ENCODE data around the gene CHD2.
A peak's percentile ranks its signal among the peaks of the same experiment; 100 is the strongest.
"Not testable (repeated sequence)": the region's sequence is repeated elsewhere in the genome, so short reads cannot be mapped to it uniquely, and the experiment has no call there.

The CHD2 gene

GRCh38 chr15:93035953-93036810 lies 136.1 kb downstream of the CHD2 start:
- peak; percentile 87 for DNase-seq (ENCODE audit: low spot score)

DNA sequence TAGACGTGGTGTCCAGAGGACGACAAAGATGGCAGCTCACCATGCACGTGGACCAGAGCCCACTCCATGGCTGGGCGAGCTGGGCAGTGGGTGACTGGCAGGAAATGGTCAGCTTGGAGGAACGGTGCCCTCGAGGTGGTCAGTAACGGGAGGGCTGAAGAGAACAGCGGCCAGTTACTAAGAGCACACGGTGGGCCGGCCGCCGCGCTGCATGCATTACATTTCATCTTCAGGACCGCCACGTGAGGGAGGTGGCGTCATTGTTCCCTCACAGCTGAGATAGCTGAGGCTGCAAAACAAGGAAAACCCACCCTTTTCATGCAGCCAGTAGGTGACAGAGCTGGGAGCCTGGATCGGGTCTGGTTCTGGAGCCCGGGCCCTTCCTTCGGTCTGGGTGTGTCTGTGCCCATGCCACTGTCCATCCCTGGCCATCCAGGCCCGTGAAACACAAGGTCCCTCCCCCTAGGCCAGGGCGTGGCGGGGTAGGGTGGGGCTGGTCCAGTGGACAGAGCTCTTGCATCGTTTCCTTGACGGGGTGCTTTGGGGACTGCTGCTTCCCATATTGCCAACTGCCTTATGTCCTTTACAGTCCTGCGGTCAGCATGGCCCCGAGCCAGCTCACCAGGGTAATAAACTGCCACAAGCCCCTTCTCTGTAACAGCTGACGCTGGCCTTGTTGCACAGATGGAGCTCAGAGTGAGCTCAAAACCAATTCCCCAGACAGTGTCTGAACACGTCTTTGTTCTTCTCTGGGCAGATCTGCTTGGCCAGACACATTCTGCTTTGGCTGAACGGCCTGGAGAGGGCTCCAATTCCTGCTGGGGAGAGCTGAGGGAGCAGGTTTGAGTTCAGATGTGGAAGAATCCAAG lies 137.1 kb downstream of the CHD2 start:
- peak; percentile 23 for DNase-seq (ENCODE audit: low spot score)

DNA sequence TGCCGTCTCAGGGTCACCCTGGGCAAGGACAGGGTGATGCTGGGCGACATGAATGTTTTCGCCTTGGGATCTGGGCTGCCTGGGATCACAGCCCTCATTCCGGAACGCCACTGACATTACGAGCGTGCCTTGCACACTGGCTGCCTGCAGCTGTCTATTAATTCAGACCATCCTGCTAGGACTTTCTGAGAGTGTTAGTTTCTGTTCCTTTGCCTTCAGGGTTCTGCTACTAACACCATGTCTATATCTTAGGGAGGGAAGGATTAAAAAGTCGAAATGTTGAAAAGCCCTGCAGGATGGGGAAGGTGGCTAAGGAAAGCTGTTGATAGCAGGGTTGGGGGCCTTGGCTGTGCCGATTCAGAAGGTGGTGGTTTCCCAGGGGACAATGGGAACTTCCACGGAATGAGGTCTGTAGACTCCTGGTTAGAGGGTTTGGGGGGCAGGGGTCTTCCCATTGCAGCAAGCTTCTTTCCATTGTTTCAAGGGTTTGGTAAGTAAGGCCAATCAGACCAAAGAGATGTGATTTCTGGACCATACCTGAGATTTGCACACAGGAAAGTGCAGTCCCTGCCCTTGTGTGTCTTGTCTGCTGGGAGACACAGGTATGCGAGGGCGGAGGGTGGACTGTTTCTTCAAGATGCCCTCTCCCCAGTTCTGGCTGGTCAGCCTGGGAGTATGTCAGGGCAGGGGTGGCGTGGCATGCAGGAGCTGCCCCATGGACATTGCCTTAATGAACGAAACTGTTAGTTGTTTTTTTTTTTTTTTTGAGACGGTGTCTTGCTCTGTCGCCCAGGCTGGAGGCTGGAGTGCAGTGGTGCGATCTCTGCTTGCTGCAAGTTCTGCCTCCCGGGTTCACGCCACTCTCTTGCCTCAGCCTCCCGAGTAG lies 137.9 kb downstream of the CHD2 start:
- peak; percentile 6 for DNase-seq (ENCODE audit: low spot score)

DNA sequence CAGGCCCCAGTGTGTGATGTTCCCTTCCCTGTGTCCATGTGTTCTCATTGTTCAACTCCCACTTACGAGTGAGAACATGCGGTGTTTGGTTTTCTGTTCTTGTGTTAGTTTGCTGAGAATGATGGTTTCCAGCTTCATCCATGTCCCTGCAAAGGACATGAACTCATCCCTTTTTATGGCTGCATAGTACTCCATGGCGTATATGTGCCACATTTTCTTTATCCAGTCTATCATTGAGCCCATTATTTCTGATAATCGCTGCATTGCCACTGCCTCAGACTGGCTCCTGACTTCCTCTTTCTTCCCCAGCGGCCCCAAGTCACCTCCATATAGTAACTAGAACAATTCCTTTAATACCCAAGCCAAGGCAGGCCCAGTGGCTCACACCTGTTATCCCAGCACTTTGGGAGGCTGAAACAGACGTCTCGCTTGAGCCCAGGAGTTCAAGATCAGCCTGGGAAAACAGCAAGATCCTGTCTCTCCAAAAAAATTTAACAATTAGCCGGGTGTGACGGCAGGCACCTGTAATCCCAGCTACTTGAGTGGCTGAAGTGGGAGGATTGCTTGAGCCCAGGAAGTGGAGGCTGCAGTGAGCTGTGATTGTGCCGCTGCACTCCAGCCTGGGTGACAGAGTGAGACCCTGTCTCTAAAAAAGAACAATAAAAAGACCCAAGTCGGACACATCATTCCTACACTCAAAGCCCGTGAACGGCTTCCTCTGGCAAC lies 139.6 kb downstream of the CHD2 start:
- not testable (repeated sequence) for DNase-seq (ENCODE audit: low spot score)

DNA sequence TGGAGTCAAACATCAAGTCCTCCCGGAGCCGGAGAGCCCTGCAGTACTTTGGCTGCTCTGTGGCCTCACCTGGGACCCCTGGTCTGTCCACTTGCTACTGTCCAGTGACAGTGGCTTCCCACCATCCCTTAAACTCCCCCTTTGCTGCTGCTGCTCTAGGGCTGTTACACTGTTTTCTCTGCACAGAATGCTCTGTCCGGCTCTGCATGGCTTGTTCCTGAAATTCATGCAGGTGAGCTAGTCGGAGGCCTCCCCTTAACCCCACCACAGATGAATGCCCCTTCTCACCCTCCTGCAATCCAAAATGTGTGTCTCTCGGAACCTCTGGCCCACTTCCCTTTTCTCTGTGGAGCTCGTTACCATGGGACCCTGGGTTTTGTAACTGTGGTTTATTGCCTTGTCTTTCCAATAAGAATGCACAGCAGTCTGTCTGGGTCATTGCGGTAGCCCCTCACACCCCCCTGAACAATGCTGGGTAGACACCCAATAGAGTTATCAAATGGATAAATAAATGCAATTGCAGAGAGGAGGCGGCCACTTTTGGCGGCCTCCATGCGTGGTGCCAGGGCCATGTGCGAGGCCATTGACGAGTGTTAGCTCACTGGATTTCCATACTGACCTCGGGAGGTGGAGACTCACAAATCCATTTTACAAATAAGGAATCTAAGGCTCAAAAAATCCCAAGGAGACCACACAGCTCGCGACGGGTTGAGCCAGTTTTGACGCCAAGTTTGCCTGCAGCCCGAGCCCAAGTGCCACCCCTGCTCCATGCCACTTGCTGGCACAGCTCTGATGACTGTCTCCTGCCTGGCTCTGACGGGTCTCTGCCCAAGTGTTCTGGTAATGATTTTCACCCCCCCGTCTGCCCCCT lies 140.4 kb downstream of the CHD2 start:
- DNase-seq (ENCODE audit: low spot score), result no peak

GRCh38 chr15:93041159-93041547 lies 141.0 kb downstream of the CHD2 start:
- DNase-seq (ENCODE audit: low spot score), result no peak

GRCh38 chr15:93042211-93042610 lies 142.1 kb downstream of the CHD2 start:
- no peak for DNase-seq (ENCODE audit: low spot score)

- no peak for DNase-seq (ENCODE audit: low spot score)
Observed at GRCh38 chr15:93042691-93043378, 142.7 kb downstream of the CHD2 start.

DNA sequence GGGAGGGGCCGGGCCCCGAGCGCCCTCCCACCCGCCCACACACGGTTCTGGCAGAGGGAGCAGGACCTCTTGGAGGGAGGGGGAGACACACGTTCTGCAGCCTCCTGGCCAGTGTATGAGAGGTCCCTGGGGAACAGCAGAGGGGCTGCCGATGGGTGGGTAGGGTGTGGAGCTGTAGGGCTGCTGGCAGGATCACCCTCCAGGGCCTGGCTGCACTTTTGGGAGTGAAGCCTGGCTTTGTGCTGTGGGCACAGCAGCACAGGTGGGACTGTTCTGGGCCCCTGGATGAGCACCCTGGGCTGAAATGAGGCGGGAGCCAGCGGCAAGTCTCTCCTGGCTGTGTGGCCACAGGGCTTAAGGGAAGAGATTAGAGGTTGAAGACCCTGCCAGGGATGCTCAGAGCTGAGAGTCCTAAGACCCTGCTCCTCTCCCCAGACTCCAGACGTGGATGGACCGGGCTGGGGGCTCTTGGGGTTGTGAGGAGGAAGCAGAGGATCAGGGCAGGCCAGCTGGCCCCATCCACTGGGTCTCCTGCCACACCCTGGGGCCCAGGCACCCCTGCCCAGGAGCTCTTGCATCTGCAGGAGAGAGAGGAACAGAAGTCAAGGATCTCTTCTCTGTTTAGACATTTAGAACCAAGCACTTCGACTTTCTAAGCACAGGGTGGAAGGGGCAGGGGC lies 143.6 kb downstream of the CHD2 start:
- DNase-seq (ENCODE audit: low spot score), result no peak

DNA sequence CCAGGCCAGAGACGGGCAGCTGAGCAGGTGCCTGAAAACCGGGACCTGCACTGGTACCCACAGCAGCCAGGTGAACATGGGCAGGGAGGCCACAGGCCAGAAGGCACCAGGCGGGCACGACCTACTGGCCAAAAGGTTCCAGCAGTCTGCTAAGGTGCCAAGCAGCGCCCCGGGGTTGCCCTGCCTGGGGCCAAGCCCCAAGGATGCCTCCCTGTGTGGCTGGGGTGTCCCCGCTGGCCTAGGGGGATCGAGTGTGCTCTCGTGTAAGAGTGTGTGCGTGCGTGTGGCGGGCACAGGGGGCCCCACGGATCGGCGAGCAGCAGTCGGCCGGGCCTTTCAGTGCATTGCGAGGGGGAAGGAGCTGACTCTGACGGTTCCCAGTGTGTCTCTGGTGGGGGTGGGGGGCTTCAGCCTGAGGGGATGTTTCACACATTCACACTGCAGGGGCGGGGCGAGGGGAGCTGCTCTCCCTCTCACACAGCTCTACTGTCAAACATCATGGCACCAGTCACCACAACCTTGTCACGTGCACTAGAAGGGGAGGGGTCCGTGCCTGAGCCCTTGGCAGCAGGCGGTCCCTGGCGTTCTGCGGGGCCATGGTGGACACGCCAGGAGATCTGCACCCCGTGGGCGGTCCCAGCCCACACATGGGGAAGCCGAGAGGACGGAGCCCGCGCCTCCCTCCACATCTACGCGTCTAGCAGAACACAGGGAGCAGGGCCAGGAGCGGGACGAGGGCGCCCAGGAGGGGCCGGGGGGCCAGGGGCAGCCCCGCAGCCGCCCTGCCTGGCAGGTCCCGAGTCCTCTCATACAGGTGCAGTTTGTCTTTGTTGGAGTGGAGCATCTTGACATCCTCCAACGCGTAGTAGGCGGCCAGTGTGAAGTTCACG lies 144.4 kb downstream of the CHD2 start:
- no peak for DNase-seq (ENCODE audit: low spot score)

DNA sequence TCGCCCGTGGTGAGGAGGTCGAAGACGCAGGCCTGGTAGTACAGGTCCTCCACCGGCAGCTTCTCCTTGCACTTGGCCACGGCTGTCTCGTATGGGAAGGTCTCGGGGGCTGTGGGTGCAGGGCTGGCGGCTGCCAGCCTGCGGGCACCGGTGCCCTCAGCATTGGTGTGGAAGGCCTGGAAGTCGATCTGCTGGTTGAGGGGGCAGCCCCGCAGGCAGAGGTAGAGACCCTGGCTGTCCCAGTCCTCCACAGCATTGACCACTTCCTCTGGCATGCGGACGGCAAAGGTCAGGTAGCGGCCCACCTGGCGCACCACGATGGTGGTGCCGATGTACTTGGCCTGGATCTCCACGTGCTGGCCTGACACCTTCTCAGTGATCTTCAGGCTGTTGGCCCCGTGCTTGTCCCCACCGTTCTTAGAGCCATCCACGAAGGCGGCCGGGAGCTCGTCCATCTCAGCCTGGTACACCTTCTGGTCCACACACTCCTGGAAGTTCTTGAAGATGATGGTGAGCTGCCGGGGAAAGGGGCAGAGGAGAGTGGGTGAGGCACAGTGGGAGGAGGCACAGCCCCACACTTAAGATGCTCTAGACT lies 145.2 kb downstream of the CHD2 start:
- DNase-seq (ENCODE audit: low spot score), result no peak

DNA sequence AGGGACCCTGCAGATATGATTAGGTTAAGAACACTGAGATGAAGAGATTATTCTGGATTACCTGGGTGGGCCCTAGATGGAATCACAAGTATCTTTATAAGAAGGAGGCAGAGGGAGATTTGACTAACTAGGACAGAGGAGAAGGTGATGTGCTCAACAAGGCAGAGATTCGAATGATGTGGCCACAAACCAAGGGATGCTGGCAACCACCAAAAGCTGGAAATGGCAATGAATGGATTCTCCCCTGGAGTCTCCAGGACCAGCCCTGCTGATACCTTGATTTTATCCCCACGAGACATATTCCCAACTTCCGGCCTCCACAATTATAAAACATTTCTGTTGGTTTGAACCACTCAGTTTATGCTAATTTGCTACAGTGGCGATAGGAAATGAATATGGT lies 146.0 kb downstream of the CHD2 start:
- no peak for DNase-seq (ENCODE audit: low spot score)

DNA sequence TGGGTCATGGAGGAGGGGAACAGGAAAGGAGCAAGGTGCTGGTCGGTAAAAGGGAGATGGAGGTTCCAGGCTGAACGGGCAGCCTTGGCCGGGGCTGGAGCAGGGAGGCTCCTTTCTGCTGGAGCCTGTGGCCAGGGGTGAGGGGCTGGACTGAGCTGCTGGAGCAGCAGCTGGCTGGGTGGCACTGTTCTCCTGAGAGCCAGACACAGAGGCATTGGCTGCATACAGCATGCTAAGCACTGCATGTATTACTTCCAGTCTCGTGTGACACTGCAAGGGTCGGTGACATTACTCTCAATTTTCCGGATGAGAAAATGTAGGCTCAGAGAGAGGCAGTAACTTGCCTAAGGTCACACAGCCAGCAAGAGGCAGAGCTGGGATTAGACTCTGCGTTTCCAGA lies 146.6 kb downstream of the CHD2 start:
- DNase-seq (ENCODE audit: low spot score), result no peak

- no peak for DNase-seq (ENCODE audit: low spot score)
Observed at GRCh38 chr15:93047621-93048425, 147.7 kb downstream of the CHD2 start.

- no peak for DNase-seq (ENCODE audit: low spot score)
Observed at GRCh38 chr15:93048426-93048721, 148.2 kb downstream of the CHD2 start.

- DNase-seq (ENCODE audit: low spot score), result no peak
Observed at GRCh38 chr15:93048759-93049161, 148.6 kb downstream of the CHD2 start.

DNA sequence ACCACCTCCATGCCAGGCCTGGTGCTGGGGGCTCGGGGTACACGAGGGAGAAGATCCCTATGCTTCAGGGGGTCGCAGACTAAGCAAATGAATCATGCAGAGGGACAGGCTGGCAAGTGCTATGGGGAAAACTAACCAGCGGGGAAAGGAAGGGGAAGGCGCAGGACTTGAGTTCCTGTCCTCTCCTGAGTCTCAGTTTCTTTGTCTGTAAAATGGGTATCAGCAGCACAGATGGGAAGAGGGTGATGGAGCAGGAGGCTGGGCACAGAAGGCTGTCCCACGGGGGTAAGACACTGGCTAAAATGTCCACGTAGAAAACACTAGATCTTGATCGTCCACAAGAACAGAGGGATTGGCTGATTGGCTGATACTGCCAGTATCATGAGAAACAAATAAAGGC lies 149.1 kb downstream of the CHD2 start:
- DNase-seq (ENCODE audit: low spot score), result no peak

All from HuH-7.5 (cell line).